ENCODE data around the gene NAT10. TPM values are rescaled to one million over a fixed set of nuclear protein-coding genes. Genes with fewer than 3 reads are reported as not detected.

Gene NAT10
- total RNA-seq, 4 donors from 2014 or later: 17.7 to 33.6 (median 24.3) TPM

- TF ChIP-seq CTCF (IDR thresholded peaks at IDR 0.05; ENCODE audit: low read depth): no peak
Measured at GRCh38 chr11:34194576-34195335, 89.3 kb downstream of the NAT10 start.

Small RNA genes within 50 kb of the gene (small RNA-seq; reads per million reads assigned to genes)
- gene RF00019: 0.49 reads per million

Other genes with a start within 250 kb of the NAT10 start
- 10 to 100 TPM; 10.4 to 23.9 (median 19.6) TPM for gene LMO2, start 213.6 kb upstream of the NAT10 start, total RNA-seq
- 100 to 1,000 TPM; 131 to 207 (median 146) TPM for gene CAPRIN1, start 53.9 kb upstream of the NAT10 start, total RNA-seq